A673 (cell line): Measurements from ENCODE around the gene KANK4.

Source experiments
- CTCF ChIP-seq: fragments of 300-800, 200-600 bp; sonication (generic); conservative IDR thresholded peaks from 2 replicates; pipeline ENCODE4 v1.5.1; 2017; ENCODE audit warnings: low read depth, mild to moderate bottlenecking, antibody characterized with exemption, low read length, moderate library complexity, mixed read lengths
- EZH2 ChIP-seq: fragments of 200-600 bp; sonication (generic); IDR thresholded peaks from 2 replicates; pipeline ENCODE4 v1.6.1; 2017; ENCODE audit warnings: borderline replicate concordance, low read depth, mild to moderate bottlenecking, mixed read lengths, antibody characterized with exemption, low read length; ENCODE audit not compliant: poor library complexity, severe bottlenecking

GRCh38 chr1:62265956-62266935, 53.0 kb downstream of the KANK4 start:
- TF ChIP-seq CTCF (no peak), EZH2 (no peak)
